D721Med (cell line): Measurements from ENCODE around the gene CBLB.

ENCODE experiments used
- DNase-seq: peaks from one replicate; pipeline ENCODE4 v3.0.0; 2011; ENCODE audit warnings: low spot score; ENCODE audit not compliant: insufficient read length
- FAIRE-seq: peaks from 2 replicates; lab custom pipeline; 2011; peaks lifted over from hg19 to GRCh38; lab: Jason Lieb, UNC
- TF ChIP-seq, protein P1 (sequence below): IDR thresholded peaks from 2 replicates; pipeline ENCODE4 v1.5.1; 2012; ENCODE audit warnings: mild to moderate bottlenecking, control low read depth; ENCODE audit not compliant: insufficient read depth; ENCODE audit errors: missing control alignments

CBLB gene

DNA sequence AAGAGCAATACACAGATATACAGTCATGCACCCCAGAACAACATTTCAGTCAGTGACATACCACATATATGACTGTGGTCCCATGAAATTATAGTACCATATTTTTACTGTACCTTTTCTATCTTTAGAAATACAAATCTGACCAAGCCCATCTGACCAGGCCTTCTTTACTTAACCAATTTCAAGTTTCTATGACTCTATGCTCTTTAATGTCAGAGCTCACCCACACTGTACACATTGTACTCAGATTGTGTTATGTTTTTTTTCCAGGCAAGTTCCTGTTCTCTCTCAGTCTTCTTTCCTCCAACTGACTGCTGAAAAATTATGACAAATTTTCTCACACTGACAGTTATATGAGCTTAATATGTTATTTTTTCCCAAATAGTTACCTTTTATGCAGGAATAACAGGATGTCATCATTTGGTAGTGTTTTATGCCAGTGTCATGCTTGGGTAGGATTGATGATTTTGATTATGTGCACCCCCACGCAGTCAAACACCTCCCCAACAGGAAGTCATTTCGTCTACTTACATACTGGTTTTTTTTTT, 8.0 kb upstream of the CBLB start:
- TF ChIP-seq, protein P1, sequence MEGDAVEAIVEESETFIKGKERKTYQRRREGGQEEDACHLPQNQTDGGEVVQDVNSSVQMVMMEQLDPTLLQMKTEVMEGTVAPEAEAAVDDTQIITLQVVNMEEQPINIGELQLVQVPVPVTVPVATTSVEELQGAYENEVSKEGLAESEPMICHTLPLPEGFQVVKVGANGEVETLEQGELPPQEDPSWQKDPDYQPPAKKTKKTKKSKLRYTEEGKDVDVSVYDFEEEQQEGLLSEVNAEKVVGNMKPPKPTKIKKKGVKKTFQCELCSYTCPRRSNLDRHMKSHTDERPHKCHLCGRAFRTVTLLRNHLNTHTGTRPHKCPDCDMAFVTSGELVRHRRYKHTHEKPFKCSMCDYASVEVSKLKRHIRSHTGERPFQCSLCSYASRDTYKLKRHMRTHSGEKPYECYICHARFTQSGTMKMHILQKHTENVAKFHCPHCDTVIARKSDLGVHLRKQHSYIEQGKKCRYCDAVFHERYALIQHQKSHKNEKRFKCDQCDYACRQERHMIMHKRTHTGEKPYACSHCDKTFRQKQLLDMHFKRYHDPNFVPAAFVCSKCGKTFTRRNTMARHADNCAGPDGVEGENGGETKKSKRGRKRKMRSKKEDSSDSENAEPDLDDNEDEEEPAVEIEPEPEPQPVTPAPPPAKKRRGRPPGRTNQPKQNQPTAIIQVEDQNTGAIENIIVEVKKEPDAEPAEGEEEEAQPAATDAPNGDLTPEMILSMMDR = no peak
- FAIRE-seq (no peak), DNase-seq (no peak)

DNA sequence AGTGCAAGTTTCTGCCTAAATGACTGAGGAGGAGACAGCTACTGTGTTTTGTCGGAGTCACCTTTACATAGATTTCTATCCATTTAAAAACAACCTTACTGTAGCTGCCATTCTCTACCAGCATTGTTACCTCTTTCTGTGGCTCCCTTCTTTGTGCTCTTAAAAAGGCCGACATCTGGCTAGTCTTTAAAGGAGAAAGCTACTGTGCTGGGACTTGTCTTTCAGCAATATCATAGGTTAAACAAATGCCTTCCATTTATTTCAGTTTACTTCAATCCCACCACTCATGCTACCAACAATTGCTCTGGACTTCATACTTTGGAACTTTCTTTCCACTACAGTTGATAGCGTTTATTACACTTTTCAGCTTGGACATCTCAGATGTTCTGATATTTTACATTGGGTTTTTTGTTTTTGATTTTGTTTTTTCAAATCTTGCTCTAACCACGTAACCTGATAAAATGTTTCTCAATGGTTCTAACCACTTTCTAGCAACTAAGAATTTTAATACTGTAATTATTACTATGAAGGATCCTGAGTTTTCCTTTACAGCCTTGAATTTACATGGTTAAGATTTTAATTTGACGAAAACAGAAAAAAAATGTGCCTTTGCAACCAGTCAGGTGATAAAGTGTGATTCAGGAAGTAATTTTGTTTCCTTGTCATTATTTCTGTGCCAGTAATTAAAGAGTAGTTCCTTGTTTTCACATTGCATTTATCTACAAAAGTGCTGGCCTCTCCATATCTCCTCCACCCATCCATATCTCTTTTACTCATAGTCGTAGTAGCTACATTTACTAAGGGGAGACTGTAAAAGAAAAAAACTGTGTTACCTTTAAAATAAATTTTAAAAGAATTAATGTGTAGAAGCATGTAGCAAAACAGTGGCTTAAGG, 1.3 kb upstream of the CBLB start:
- TF ChIP-seq, protein P1 = no peak
- DNase-seq = no peak
- FAIRE-seq = no peak

DNA sequence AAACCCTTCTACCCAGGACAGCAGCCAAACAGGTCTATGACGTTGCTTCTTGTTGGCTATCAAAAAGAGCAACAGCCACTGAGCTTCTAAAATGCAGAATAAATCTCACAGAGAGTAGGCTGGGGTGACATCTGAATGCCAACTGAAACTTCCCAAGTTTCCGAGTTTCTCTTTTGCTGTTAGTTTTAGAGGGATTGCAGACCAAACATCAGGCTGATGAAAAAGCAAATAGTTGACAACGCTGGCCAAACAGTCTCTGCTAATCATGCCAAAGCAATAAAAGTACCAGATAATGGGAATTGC, 670 bp upstream of the CBLB start:
- TF ChIP-seq, protein P1 = no peak
- no peak for FAIRE-seq
- no peak for DNase-seq

DNA sequence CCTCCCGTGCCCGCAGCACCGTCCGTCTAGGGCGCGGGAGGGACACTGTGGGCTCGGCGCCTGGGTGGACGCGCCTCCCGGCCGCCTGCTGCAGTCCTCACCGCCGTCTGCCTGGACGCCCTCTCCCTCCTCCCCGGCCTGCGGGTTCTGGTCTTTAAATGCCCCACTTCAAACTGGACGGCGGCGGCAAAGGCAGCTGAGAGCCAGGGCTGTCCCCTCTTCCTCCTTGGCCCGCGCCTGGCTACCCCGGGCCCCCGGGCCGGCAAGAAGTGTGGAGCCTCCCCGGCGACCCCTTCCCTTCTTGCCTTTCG, 426 bp downstream of the CBLB start:
- DNase-seq (no peak), FAIRE-seq (no peak)
- TF ChIP-seq, protein P1 = no peak

DNA sequence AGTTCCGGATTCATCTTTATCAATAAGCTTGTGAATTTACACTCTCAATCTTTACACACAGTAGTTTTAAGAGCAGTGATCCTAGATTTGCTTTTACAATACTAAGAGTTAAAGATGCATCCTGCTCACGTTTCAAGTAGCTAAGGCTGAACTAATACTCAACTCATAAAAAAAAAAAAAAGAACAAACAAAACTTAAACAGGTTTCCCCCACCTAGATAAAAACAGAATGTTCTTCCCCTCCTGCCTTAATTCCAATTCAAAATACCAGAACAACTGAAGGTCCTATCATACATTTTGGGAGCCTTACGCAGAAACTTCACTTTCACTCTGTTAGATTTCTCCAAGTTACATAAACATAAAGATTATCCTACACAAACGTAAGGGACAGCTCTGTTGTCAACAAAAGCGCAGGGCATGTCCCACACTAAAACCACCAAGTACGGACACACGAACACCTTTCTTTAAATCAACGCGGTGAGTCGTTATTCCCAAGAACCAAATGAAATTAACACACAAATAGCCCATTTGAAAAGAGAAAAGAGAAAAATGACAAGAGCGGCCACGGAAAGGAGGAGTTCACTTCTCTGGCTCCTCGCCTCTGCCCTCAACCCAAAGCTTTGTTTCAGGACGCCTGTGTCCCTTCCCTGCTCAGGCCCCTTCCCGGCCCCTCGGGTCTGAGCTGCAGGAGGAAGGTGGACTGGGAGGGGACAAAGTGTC, 941 bp downstream of the CBLB start:
- TF ChIP-seq, protein P1 = no peak
- DNase-seq (no peak), FAIRE-seq (no peak)

DNA sequence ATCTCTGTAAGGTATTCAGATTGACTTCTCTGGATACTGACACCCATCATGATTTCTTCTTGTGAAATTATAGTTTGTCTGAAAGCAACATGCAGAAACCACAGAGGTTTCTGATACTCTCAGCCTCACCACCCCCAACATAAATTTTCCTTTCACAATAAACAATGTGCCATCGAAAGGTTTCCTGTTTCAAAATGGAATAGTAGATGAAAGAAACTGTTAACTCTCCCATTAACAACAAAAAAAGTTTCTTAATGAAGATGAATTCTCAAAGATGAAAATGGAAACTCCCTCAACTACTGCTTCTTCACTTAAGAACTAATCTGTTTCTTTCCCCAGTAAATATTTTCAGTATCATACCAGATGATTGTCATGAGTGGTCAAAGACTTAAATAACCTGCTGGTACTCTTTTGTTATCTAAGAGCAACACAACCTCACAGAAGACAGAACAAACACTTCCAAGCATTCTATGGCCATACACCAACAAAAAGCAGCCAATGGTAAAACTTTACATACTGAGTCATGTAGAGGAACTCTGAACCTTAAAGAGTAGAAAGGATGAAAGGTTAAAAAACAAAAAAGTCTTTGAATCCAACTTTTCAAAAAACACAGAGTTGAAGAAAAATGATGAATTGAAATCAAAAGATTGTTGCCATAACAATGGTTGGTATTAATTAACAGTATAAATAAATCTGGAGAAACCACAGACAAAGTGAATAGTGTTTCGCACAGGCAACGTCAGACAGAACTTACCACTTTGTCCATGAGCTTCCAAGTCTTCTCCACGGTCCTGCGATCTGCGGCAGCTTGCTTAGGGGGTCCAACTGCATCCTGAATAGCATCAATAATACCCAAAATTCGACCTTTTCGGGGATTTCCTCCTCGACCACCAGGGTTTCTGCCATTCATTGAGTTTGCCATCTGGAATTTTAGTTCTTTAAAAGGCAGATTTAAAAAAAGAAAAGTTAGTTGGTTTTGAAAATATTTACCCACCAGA, 1.9 kb downstream of the CBLB start:
- FAIRE-seq = no peak
- no peak for DNase-seq
- TF ChIP-seq, protein P1 = no peak
